NCI-H1417 (cell line): ENCODE data around the gene MIER3.

Source experiments
- DNase-seq, 3 experiments: peaks; one replicate each; lab custom pipeline; 2025; lab: John Stamatoyannopoulos, UW

MIER3 gene

GRCh38 chr5:56959326-56959725 is 7.4 kb upstream of the MIER3 start:
- DNase-seq, result no peak

GRCh38 chr5:56958595-56958994 is 6.7 kb upstream of the MIER3 start:
- no peak for DNase-seq

- DNase-seq, result no peak
Observed at GRCh38 chr5:56954262-56954661, 2.3 kb upstream of the MIER3 start.

GRCh38 chr5:56951126-56951945 is 587 bp downstream of the MIER3 start:
- DNase-seq, result peak; percentile 20 to 72 (median 53)

- peak; percentile 25 to 45 (median 42) for DNase-seq
Observed at GRCh38 chr5:56950626-56951125, 1.2 kb downstream of the MIER3 start.

- no peak for DNase-seq
Observed at GRCh38 chr5:56947052-56947451, 4.9 kb downstream of the MIER3 start.

- DNase-seq, result no peak
Observed at GRCh38 chr5:56941981-56942380, 9.9 kb downstream of the MIER3 start.

GRCh38 chr5:56938858-56939257 is 13.1 kb downstream of the MIER3 start:
- DNase-seq, result peak in 1 of 3 experiments; percentile 12

- DNase-seq, result no peak
Observed at GRCh38 chr5:56934325-56934724, 17.6 kb downstream of the MIER3 start.

- no peak for DNase-seq
Observed at GRCh38 chr5:56922922-56923321, 29.0 kb downstream of the MIER3 start.

- no peak for DNase-seq
Observed at GRCh38 chr5:56919942-56920662, 31.8 kb downstream of the MIER3 start.

- DNase-seq, result no peak
Observed at GRCh38 chr5:56918054-56918453, 33.9 kb downstream of the MIER3 start.

- DNase-seq, result no peak
Observed at GRCh38 chr5:56917534-56917933, 34.4 kb downstream of the MIER3 start.

GRCh38 chr5:56914678-56915077 is 37.2 kb downstream of the MIER3 start:
- DNase-seq, result no peak

- DNase-seq, result no peak
Observed at GRCh38 chr5:56913766-56914165, 38.2 kb downstream of the MIER3 start.

- peak in 1 of 3 experiments; percentile 80 for DNase-seq
Observed at GRCh38 chr5:56910210-56910965, 41.5 kb downstream of the MIER3 start.

GRCh38 chr5:56909294-56910209 is 42.4 kb downstream of the MIER3 start, which contains the start of gene SETD9:
TSS of gene SETD9 (plus strand) at chr5:56909596. CDS start at chr5:56909646, 50 bp downstream.
- peak; percentile 94 to 98 (median 96) for DNase-seq

- DNase-seq, result peak in 1 of 3 experiments; percentile 63
Observed at GRCh38 chr5:56908942-56909293, 43.0 kb downstream of the MIER3 start.

- peak; percentile 15 to 64 (median 57) for DNase-seq
Observed at GRCh38 chr5:56900858-56901578, 50.9 kb downstream of the MIER3 start.

- DNase-seq, result no peak
Observed at GRCh38 chr5:56900395-56900794, 51.5 kb downstream of the MIER3 start.
